ENCODE measurements around the gene FBXO2.
"Not testable (repeated sequence)": the region's sequence is repeated elsewhere in the genome, so short reads cannot be mapped to it uniquely, and the experiment has no call there.

FBXO2 gene

DNA sequence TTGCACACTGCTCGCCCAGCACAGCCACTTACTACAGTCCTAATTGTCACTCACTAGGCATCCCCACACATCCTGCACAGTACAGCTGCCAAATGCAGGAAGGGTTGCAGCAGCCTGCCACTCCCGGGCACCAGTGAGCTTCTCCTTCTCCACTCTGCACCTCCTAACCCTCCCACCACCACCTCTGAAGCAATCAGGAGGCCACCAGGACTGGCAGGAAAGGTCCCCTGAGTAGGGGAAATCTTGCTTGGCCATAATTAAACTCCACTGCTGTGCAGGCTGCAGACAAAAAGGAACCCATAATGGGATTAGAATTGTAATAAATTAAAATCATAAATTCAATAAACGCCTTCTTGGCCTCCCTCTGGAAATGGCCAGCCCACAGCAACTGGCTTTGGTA is 31.8 kb downstream of the FBXO2 start:
- DNase-seq: no peak

DNA sequence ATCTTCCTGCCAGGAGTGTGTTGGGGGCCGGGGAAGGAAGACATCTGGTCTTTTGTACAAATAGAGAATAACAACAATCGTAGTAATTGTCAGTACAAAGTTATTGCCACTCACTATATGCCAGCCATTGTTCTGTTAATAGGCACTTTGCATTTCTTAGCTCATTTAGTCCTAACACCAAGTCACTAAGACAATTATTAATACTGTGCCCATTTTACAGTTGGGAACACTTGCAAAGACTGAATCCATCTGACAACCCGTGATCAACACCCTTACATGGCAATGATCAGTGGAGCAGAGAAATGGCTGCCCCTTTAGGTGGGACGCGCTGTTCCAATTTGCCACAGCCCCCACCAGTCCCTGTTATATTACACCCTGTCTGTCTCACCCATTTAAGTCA is 33.3 kb downstream of the FBXO2 start:
- no peak for DNase-seq

DNA sequence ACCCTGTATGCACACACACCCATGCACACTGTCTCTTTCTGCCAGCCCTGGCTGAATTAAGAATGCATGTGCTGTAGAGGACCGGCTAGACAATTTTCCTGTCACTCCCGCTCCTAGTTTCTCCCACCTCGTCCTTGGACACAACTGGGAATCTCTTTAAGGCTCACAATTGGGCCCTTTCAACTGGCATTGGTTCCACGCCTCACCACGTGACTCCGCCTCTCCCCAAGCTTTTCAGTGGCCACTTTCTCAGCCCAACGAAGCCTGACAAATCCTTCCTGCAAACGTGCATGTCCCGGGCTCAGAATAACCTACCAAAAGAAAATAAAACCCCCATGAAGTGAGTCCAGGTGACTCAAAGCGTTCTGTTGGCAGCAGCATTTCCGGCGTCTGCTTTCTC is 33.8 kb downstream of the FBXO2 start:
- no peak for DNase-seq

DNA sequence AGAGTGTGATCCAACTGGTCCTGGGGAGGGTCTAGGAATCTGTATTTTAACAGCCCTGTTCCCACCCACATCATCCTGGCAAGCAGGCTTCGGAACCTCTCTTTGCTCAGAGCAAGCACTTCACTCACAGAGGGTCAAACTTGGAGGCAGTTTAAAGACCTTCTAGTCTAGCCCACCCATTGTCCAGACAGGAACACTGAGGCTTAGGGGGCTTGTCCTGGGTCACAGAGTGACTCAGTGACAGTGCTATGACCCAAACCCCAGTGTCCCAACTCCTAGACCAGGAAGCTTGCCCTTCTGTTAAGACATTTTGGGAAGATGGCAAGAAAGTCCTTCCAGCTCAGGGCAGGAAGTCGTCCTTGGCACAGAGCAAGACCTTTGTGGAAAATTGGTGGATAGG is 36.5 kb downstream of the FBXO2 start:
- no peak for DNase-seq

DNA sequence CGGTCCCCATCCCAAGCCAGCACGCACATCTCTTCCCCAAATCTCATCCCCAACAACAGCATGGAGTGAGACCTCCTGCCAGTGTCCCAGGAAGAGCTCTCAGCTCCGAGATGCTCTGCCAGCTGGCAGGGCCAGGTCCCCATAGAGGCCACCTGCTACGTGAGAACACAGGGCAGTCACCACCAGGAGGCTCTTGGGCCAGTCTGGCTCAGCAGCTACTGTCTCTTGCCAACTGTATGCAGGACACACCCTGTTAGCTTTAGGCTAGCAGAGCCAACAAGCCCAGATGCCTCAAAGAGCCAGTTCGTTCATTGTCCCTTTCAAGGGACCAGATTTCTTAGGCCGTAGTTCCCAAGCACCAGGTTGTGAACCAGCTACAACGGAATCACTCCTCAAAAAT is 36.9 kb downstream of the FBXO2 start:
- peak; percentile 14 for DNase-seq

DNA sequence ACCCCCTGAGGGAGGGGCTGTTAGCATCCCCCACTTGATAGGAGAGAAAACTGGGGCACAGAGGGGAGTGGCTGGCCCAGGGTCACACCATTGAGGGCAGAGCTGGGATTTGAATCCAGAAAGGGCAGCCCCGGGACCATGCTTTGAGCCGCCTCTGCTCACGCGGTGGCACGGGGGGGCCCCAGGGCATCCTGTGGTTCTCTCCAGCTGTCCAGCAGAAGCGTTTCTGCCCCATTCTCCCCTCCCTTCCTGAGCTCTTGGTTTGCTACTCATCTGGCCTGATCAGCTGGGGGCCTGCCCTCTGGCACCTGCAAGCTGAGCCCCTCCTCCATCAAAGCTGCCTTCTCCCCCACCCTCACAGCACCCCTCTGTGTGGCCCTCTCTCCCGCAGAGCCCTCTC is 37.5 kb downstream of the FBXO2 start:
- no peak for DNase-seq

DNA sequence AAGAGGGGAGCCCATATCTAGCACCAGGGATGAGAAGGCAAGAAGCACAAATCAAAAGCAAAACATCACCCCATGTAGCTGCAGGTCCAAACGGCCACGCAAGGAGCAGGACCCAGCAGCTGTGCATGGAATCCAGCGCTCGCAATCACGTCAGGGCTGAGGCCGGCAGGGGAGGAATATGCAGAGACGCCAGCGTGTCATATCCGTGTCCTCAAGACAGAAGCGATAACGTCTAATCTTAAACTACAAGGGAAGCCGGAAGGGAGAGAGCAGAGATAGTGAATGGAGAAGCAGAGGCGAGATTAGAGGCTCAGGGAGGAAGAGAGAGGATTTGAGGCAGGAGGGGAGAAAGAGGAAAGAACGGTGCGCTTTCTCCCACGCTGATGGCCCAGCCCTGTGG is 39.1 kb downstream of the FBXO2 start:
- DNase-seq: no peak

DNA sequence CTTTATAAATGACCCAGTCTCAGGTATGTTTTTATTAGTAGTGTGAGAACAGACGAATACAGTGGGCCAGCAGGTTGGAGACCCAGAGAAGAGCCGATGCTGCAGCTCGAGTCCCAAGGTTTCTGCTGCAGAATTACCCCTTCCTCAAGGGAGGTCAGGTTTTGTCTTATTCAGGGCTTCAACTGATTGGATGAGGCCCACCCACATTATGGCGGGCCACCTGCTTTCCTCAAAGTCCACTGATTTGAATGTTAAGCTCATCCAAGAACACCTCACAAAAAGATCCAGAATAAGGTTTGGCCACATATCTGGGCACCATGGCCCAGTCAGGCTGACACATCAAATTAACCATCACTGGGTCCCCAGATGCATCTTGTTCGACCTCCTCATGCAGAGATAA is 40.9 kb downstream of the FBXO2 start:
- DNase-seq: no peak

DNA sequence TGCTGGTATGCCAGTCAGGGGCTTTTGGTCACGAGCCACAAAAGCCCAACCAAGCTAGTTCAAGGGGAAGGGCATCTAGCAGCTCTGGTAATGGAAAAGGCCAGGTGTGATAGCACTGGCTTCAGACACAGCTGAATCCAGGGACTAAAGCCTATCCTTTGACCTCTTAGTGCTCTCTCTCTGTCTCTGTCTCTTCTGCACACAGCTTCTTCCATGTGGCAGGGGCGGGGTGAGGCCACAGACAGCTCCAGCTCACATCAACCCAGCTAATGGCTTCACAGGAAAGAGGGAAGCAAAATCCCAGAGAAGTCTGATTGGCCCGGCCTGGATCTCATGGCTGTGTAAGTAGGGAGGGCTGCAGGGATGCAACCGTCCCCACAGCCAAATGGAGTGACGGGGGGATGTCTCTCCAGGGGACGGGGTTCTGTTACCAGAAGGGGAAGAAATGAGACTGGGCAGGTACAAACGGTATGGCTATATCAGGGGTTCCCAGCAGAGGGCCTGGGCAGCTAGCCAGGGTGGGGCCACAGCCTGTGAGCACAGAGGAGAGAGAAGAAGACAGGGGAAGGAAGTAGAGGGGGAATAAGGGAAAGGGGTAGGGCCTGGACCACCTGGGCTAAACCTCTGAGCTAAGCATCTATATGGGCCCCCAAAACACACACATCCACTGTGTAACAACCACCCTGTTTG is 42.4 kb downstream of the FBXO2 start:
- DNase-seq: no peak

DNA sequence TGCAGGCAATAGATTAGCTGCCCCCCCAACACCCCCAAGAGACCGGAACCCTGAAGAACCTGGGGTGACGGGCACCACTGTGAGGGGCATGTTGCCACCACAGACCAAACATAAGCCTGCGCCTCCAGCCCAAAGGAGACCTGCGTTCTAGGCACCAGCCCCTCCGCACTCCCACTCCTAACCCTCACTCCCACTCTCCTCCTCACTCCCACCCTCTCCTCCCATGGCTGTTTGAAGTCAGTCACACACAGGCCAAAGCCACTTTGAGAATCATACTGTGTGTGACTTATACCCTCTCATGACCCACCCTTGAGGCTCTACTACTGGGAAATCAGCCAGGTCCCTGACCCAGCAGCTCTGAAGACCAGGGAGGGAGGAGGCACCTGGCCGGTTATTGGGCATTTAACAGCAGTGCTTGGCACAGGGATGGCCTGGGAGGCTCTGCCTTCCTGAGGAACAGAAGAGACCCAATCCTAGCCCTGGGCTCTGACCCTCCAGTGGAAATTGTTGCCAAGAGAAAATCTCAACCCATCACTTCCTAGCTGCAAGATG is 43.5 kb downstream of the FBXO2 start:
- DNase-seq: no peak

DNA sequence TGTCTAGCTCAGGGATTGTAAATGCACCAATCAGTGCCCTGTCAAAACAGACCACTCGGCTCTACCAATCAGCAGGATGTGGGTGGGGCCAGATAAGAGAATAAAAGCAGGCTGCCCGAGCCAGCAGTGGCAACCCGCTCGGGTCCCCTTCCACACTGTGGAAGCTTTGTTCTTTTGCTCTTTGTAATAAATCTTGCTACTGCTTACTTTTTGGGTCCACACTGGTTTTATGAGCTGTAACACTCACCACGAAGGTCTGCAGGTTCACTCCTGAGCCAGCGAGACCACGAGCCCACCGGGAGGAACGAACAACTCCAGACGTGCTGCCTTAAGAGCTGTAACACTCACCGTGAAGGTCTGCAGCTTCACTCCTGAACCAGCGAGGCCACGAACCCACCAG is 44.9 kb downstream of the FBXO2 start:
- not testable (repeated sequence) for DNase-seq

DNA sequence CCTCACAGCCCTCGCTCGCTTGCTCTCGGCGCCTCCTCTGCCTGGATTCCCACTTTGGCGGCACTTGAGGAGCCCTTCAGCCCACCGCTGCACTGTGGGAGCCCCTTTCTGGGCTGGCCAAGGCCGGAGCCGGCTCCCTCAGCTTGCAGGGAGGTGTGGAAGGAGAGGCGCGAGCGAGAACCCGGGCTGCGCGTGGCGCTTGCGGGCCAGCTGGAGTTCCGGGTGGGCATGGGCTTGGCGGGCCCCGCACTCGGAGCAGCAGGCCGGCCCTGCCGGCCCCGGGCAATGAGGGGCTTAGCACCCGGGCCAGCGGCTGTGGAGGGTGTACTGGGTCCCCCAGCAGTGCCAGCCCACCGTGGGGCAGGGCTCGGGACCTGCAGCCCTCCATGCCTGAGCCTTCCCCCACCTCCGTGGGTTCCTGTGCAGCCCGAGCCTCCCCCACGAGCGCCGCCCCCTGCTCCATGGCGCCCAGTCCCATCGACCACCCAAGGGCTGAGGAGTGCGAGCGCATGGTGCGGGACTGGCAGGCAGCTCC is 45.6 kb downstream of the FBXO2 start:
- DNase-seq: not testable (repeated sequence)

DNA sequence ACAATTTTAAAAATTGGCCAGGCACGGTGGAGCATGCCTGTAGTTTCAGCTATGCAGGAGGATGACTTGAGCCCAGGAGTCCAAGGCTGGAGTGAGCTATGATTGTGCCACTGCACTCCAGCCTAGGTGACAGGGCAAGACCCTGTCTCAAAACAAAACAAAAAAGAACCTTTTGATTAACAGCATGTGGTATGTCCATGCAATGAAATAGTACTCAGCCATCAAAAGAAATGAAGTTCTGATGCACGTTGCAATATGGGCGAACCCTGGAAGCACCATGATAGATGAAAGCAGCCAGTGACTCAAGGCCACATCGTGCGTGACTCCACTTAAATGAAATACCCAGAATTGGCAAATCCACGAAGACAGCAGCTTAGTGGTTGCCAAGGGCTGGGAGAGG is 47.5 kb downstream of the FBXO2 start:
- DNase-seq: no peak

DNA sequence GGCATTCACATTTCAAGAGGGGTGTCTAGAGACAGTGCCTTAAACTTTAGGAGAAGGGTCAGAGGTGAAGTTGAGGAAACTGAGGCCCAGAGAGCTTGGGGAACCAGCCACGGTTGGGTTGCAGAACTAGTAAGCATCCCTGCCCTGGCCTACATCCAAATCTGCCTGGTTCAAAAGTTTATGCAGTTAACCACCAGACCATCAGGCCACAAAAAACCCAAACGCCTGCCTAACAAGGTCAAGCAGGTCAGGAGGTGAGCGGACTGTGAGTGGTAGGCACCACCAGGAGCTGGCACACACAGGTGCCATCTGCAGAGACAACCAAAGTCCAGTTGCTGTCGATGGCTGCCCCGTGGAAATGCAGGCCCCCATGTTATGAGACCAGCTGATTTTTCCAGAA is 51.2 kb downstream of the FBXO2 start:
- DNase-seq: no peak

DNA sequence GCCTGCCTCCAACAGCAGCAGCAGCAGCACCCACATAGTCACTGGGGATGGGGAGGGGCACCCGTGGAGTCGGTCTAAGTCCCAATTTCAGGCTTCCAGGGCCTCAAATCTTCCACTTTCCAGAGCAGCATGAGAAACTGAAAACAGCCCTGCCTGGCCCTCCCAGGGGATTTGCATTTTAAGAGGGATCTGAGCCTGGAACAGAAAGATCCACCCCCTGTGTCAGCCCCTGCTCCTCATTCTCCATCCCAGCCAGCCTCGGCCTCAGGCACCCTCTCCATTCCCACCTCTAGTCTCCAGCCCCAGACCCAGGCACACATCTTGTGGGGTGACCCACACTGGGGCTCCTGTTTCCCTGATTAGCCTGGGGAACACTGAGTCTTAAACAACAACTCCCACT is 51.8 kb downstream of the FBXO2 start:
- no peak for DNase-seq

DNA sequence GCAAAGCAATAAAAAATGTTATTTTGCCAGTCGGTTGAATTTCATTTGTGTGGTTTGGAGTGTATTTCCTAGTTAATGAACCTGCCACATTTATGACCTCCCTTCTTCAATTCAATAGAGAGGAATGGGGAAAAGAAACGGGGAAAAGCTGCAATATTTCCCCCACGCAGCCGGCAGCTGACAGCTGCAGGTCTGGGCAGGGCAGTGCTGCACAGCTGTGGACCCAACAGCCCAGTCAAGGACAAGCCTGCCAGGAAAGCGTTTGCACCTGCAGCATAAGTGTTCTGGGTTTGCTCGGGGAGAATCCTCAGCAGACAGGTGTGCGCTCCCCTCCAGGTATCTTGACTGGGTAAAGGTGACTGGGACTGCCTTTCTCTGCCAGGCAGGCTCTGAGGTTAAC is 53.4 kb downstream of the FBXO2 start:
- no peak for DNase-seq

DNA sequence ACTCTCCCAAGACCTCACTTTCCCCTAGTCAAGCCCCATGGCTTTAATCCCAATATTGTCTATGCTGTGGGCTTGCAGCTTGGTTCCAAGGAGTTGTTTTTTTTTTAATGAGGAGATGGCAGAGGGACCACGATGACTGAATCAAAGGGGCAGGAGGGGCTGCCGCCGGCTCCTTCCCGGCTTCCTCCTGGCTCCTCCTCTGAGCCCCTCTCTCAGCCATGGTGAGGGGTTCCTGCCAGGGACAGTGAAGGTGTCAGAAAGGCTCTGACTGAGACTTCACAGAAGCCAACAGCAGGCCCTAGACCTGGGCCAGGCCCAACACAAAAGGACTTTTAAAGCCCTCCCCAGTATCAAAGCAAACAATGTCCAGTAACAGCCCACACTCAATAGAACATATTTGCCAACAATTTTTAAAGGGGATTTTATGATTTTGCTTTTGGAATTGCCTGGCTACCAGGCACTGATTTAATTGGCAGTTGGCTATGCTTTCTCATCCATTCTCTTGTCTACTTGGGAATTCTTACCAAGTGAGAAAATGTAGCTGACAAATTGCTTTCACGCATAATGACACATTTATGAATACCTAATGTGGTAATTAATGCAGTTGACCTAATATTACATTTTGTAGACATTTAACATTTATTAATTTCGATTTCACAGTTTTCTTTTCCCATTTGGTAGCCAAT is 54.2 kb downstream of the FBXO2 start:
- no peak for DNase-seq

DNA sequence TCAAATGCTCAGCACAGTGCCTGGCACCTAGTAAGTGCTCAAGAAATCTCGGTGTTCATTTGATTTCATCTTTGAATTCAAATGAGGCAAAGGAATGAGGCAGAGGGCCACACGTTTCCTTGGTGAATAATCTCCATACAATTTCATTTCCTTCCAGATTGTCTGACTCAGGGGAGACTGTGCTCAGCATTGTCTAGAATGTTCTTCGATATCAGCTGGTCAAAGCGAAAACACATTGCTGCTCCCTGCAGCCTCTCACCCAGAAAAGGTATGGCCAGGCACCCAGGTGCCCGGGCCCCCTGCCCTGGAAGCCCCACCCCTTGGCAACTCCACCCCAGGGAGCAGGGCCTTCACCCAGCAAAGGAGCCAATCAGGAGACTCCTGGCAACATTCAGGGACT is 55.8 kb downstream of the FBXO2 start:
- no peak for DNase-seq

Measured in NCI-H2029 treated with DMSO at 0.1 percent for 48 hours (cell line).